K562 (cell line): ENCODE data around the gene RPUSD1. TPM values are rescaled to one million over a fixed set of nuclear protein-coding genes. Genes with fewer than 3 reads are reported as not detected.

Source experiments
- ATAC-seq: fragments of 200-7000 bp; cut with Tn5 transposase; 3 replicates; pipeline ENCODE4 v1.9.1; 2020; ENCODE audit warnings: moderate library complexity
- BruUV-seq: library from RNA; stranded (reverse); fragments of 400-500 nt; replicated peaks from 2 replicates; lab custom pipeline; 2021; lab: Mats Ljungman, UMichigan
- CTCF ChIA-PET: fragments of 300-600 bp; formaldehyde crosslinking; extraction: SDS; loops from one replicate; lab custom pipeline; 2021; ENCODE audit warnings: low intra/inter-chr PET ratio; lab: Yijun Ruan, JAX
- POLR2A ChIA-PET: fragments of 300-600, 350-650 bp; sonication (Branson Sonifier 250); formaldehyde crosslinking; extraction: SDS; loops from one replicate; lab custom pipeline; 2021; ENCODE audit warnings: antibody characterized with exemption, inconsistent platforms; lab: Yijun Ruan, JAX
- DNase-seq, 4 experiments: peaks; one replicate each; pipeline versions ENCODE4 v3.0.0 to v3.0.0-alpha.2; 2011 to 2018; ENCODE audit warnings: low spot score in 3 of 4, mixed read lengths in 3 of 4; ENCODE audit errors: extremely low read depth in 1 of 4
- FAIRE-seq: peaks from 2 replicates; lab custom pipeline; 2011; peaks lifted over from hg19 to GRCh38; lab: Jason Lieb, UNC
- H2AFZ ChIP-seq: 2 replicates; pipeline ENCODE4 v1.6.0; 2011; ENCODE audit warnings: low read depth, low read length, control low read depth, inconsistent platforms
- H3K27ac ChIP-seq: fragments of 200-600 bp; 3 replicates; pipeline ENCODE4 v1.8.0; 2011; ENCODE audit warnings: low read depth, mild to moderate bottlenecking, control low read depth, inconsistent platforms, low read length, moderate library complexity, mixed read lengths; ENCODE audit errors: extremely low read depth
- H3K27me3 ChIP-seq, 2 experiments: fragments of 300-600 bp in 1 of 2; 2 replicates in 1 of 2; 3 replicates in 1 of 2; pipeline versions ENCODE4 v1.6.0 to v1.8.0; 2011; ENCODE audit warnings: inconsistent platforms in 2 of 2, low read length in 2 of 2, mild to moderate bottlenecking in 1 of 2, mixed read lengths in 1 of 2, moderate library complexity in 1 of 2; ENCODE audit not compliant: control insufficient read depth in 2 of 2, insufficient read depth in 2 of 2
- H3K36me3 ChIP-seq: fragments of 300-600 bp; 3 replicates; pipeline ENCODE4 v1.8.0; 2011; ENCODE audit warnings: mild to moderate bottlenecking, low read length, inconsistent platforms; ENCODE audit not compliant: control insufficient read depth, insufficient read depth
- H3K4me1 ChIP-seq, 2 experiments: fragments of 200-600 bp in 1 of 2; replicated peaks in 1 of 2; 2 replicates in 1 of 2; 3 replicates in 1 of 2; pipeline versions ENCODE4 v1.5.1 to v1.8.0; 2011; ENCODE audit warnings: inconsistent platforms in 2 of 2, low read length in 2 of 2, mild to moderate bottlenecking in 1 of 2, mixed read lengths in 1 of 2, moderate library complexity in 1 of 2; ENCODE audit not compliant: control insufficient read depth in 2 of 2, insufficient read depth in 2 of 2
- H3K4me2 ChIP-seq: 2 replicates; pipeline ENCODE4 v1.6.1; 2011; ENCODE audit warnings: low read length, control low read depth, inconsistent platforms, mixed read lengths; ENCODE audit not compliant: insufficient read depth
- H3K4me3 ChIP-seq: fragments of 200-600 bp; sonication (generic), shearing (Covaris generic); 2 replicates; pipeline ENCODE4 v1.5.1; 2016; ENCODE audit warnings: control low read depth, inconsistent platforms
- H3K79me2 ChIP-seq: fragments of 200-600 bp; 3 replicates; pipeline ENCODE4 v1.8.0; 2011; ENCODE audit warnings: low read length, inconsistent platforms; ENCODE audit not compliant: control insufficient read depth, insufficient read depth
- H3K9ac ChIP-seq, 2 experiments: 2 replicates each; pipeline versions ENCODE4 v1.6.0 to v1.6.1; 2011; ENCODE audit warnings: low read depth in 2 of 2, low read length in 2 of 2, control low read depth in 1 of 2, inconsistent platforms in 1 of 2, mild to moderate bottlenecking in 1 of 2, mixed read lengths in 1 of 2; ENCODE audit not compliant: insufficient read depth in 1 of 2
- H3K9me1 ChIP-seq: one replicate; pipeline ENCODE4 v1.6.0; 2011; ENCODE audit warnings: inconsistent platforms, mild to moderate bottlenecking, low read length, moderate library complexity; ENCODE audit not compliant: control insufficient read depth, insufficient read depth
- H3K9me3 ChIP-seq: replicated peaks from 2 replicates; pipeline ENCODE4 v1.5.1; 2011; ENCODE audit warnings: low read depth, low read length, inconsistent platforms; ENCODE audit not compliant: control insufficient read depth, insufficient read depth
- H4K20me1 ChIP-seq: replicated peaks from 2 replicates; pipeline ENCODE4 v1.6.1; 2011; ENCODE audit warnings: low read length, inconsistent platforms, mixed read lengths; ENCODE audit not compliant: control insufficient read depth, insufficient read depth
- BCOR ChIP-seq: fragments of 450-650 bp; IDR thresholded peaks from 2 replicates; pipeline ENCODE4 v1.6.1; 2016
- KLF6 ChIP-seq: fragments of 250-450 bp; sonication (Bioruptor Pico); IDR thresholded peaks from 2 replicates; pipeline ENCODE4 v1.4.0; 2020; ENCODE audit warnings: mild to moderate bottlenecking, moderate library complexity, borderline replicate concordance
- POLR3A ChIP-seq: IDR thresholded peaks from 2 replicates; pipeline ENCODE4 v1.6.1; 2011; ENCODE audit warnings: borderline replicate concordance, mild to moderate bottlenecking, moderate library complexity; ENCODE audit not compliant: insufficient read length, insufficient read depth; ENCODE audit errors: extremely low read depth
- RBFOX2 ChIP-seq: fragments of 200-400 bp; formaldehyde crosslinking; IDR thresholded peaks from 2 replicates; pipeline ENCODE4 v1.6.1; 2017; ENCODE audit warnings: low read depth, mild to moderate bottlenecking, low read length, moderate library complexity
- ZNF263 ChIP-seq: sonication (generic); formaldehyde crosslinking; IDR thresholded peaks from 2 replicates; pipeline ENCODE4 v1.8.0; 2022; ENCODE audit warnings: mild to moderate bottlenecking, missing genetic modification reagents, borderline replicate concordance
- WGBS: fragments of 100-300 bp; shearing (Covaris generic); methylation state at CpG from one replicate; pipeline ENCODE4 v1.1.6; 2016; ENCODE audit warnings: low coverage, mixed read lengths; ENCODE audit not compliant: insufficient coverage; ENCODE audit errors: missing lambda C conversion rate; 5-methylcytosine and 5-hydroxymethylcytosine counted together
- in situ Hi-C: fragments of 300-500 bp; cut with MboI; formaldehyde crosslinking; loops from 4 replicates; pipeline ENCODE4 v1.15.0; 2018; ENCODE audit warnings: inconsistent platforms, mixed read lengths
- intact Hi-C: fragments of 100-400 bp; cut with micrococcal nuclease; formaldehyde crosslinking; loops from 2 replicates; pipeline ENCODE4 v1.14.2; 2022
- polyA plus RNA-seq, 8 experiments: library from polyadenylated mRNA; depleted of rRNA in 4 of 8; stranded (reverse) in 5 of 8; unstranded in 3 of 8; fragments of >200 nt; fragmentation: Nextera tagmentation in 2 of 8; fragmentation: Illumina TruSeq in 1 of 8; extraction: Ambion mirVana in 2 of 8; extraction: Trizol in 1 of 8; gene quantifications; 2 replicates each; pipeline versions ENCODE4 v1.2.1 to v1.2.3, GENCODE V29; 2011 to 2014; ENCODE audit warnings: inconsistent platforms in 1 of 8, missing spikeins in 1 of 8
- total RNA-seq, 7 experiments: library from RNA; depleted of rRNA in 6 of 7; stranded (reverse); fragments of >200 nt in 6 of 7; fragmentation: Illumina TruSeq in 2 of 7; extraction: Trizol in 2 of 7; gene quantifications; 2 replicates each; pipeline versions ENCODE4 v1.2.1 to v1.2.3, GENCODE V29; 2011 to 2021; ENCODE audit warnings: low replicate concordance in 1 of 7
- TF ChIP-seq, protein P1 (sequence below): sonication (generic); formaldehyde crosslinking; IDR thresholded peaks from 2 replicates; pipeline ENCODE4 v1.8.0; 2022; ENCODE audit warnings: missing genetic modification reagents, mild to moderate bottlenecking, moderate library complexity, borderline replicate concordance
- TF ChIP-seq, protein P2 (sequence below), 3 experiments: IDR thresholded peaks in 2 of 3; conservative IDR thresholded peaks in 1 of 3; 2 replicates each; pipeline ENCODE4 v1.5.1; 2011 to 2012; ENCODE audit warnings: low read length in 3 of 3, mild to moderate bottlenecking in 3 of 3, control low read depth in 2 of 3, improper control_type of control experiment in 1 of 3, inconsistent platforms in 1 of 3, low read depth in 1 of 3, mixed read lengths in 1 of 3, moderate library complexity in 1 of 3; ENCODE audit not compliant: insufficient read depth in 2 of 3

RPUSD1 gene
- total and polyA plus RNA-seq, 9 of the 15 experiments (the other 6 are each of a cell fraction or from before 2014, with no cell fraction given), result 0.45 to 56.6 (median 12.0) TPM

DNA sequence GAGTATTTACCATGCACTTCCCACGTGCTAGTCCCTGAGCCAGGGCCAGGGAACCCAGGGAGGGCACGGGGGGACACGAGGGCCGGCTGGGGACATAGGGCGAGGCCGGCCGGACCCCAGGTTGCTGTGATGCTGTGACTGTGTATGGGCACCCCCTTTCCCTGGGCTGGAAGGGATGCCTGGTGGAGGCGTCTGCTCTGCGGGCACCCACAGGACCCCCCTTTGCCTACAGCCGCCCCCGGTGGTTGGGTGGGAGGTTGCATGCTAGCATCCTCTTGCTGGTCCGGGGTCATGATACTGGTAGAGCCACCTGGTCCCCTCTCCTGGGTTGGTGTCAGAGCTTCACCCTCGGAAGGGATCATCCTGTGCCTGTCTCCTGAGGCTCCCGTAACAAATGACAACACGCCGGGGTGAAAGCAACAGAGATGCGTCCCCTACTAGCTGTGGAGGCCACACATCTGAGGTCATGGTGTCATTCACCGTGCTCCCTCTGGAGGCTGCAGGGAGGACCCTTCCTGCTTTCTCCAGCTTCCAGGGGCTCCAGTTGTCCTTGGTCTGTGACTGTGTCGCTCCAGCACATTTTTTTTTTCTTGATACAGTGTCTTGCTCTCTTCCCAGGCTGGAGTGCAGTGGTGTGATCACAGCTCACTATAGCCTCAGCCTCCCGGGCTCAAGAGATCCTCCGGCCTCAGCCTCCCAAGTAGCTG, 44.2 kb downstream of the RPUSD1 start:
- ATAC-seq (no peak), FAIRE-seq (no peak), DNase-seq (peak in 1 of 4 experiments; percentile 36)
- POLR2A ChIA-PET, result interaction anchor here (0.5 kb wide), 1 partner anchor 155 kb away, joined by 3 read pairs; no protein-coding TSS in a partner anchor
- Histone ChIP-seq H3K4me2 (no peak overlapping the region), H3K4me1 (peaks cover 8 to 64% of the 10 kb centered on the region in 2 experiments), H3K9ac (no peak overlapping the region), H2AFZ (no peak overlapping the region), H4K20me1 (no peaks in the 10 kb centered on the region), H3K9me3 (no peaks in the 10 kb centered on the region), H3K79me2 (peaks cover 15% of the 10 kb centered on the region), H3K9me1 (no peaks in the 10 kb centered on the region), H3K4me3 (no peak overlapping the region), H3K36me3 (peaks cover 7% of the 10 kb centered on the region; the same call in 2 of the 3 replicates), H3K27ac (no peak overlapping the region), H3K27me3 (no peaks in the 10 kb centered on the region)
- TF ChIP-seq, protein P1, sequence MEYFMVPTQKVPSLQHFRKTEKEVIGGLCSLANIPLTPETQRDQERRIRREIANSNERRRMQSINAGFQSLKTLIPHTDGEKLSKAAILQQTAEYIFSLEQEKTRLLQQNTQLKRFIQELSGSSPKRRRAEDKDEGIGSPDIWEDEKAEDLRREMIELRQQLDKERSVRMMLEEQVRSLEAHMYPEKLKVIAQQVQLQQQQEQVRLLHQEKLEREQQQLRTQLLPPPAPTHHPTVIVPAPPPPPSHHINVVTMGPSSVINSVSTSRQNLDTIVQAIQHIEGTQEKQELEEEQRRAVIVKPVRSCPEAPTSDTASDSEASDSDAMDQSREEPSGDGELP (CRISPR knock-in tag), result peak; percentile 11; the same call in 1 of the 2 replicates
- TF ChIP-seq BCOR (peak; percentile 15; the same call in 1 of the 2 replicates), ZNF263 (CRISPR knock-in tag) (peak; percentile 79), POLR3A (no peak), KLF6 (no peak), RBFOX2 (0 out of 2 replicates have a peak, but pooled peaks have one; percentile 14)
- TF ChIP-seq, protein P2, sequence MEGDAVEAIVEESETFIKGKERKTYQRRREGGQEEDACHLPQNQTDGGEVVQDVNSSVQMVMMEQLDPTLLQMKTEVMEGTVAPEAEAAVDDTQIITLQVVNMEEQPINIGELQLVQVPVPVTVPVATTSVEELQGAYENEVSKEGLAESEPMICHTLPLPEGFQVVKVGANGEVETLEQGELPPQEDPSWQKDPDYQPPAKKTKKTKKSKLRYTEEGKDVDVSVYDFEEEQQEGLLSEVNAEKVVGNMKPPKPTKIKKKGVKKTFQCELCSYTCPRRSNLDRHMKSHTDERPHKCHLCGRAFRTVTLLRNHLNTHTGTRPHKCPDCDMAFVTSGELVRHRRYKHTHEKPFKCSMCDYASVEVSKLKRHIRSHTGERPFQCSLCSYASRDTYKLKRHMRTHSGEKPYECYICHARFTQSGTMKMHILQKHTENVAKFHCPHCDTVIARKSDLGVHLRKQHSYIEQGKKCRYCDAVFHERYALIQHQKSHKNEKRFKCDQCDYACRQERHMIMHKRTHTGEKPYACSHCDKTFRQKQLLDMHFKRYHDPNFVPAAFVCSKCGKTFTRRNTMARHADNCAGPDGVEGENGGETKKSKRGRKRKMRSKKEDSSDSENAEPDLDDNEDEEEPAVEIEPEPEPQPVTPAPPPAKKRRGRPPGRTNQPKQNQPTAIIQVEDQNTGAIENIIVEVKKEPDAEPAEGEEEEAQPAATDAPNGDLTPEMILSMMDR (IDR thresholded peaks at IDR 0.05 in 2 of 3, conservative IDR thresholded peaks at IDR 0.05 in 1 of 3; ENCODE audit: insufficient read depth in 2 of 3, low read depth in 1 of 3, low read length in 3 of 3), result peak in 2 of 3 experiments; percentile 30 to 44; a peak in 2 of 6 replicates
- in situ Hi-C loops, result loop anchor here (5.0 kb wide), 1 partner anchor 43 kb away; the partner anchor contains the start of genes CHTF18 and RPUSD1
- BruUV-seq, result no TSS peak
- CTCF ChIA-PET, result no interaction called here
- intact Hi-C loops, result no loop called here
- WGBS, result 71% methylated on average over 20 of the region's 21 CpGs
